Parathyroid adenoma (tissue), 2 donors: ENCODE data around the gene TMA16.

Source experiments
- H2AFZ ChIP-seq: fragments of 300-600 bp; sonication (generic); one replicate; pipeline ENCODE4 v1.7.0; 2017; ENCODE audit warnings: antibody characterized with exemption, mild to moderate bottlenecking
- H3K27ac ChIP-seq: fragments of 300-600 bp; sonication (generic); one replicate; pipeline ENCODE4 v1.7.0; 2017
- H3K27me3 ChIP-seq: fragments of 300-600 bp; sonication (generic); one replicate; pipeline ENCODE4 v1.7.0; 2017; ENCODE audit warnings: low read length; ENCODE audit not compliant: control insufficient read depth, insufficient read depth
- H3K36me3 ChIP-seq: fragments of 300-600 bp; sonication (generic); one replicate; pipeline ENCODE4 v1.7.0; 2017; ENCODE audit warnings: low read length; ENCODE audit not compliant: control insufficient read depth, insufficient read depth
- H3K4me1 ChIP-seq: fragments of 300-600 bp; sonication (generic); one replicate; pipeline ENCODE4 v1.7.0; 2017; ENCODE audit warnings: control low read depth
- H3K4me2 ChIP-seq: fragments of 300-600 bp; sonication (generic); one replicate; pipeline ENCODE4 v1.7.0; 2017; ENCODE audit warnings: low read length
- H3K4me3 ChIP-seq: fragments of 300-600 bp; sonication (generic); one replicate; pipeline ENCODE4 v1.7.0; 2017; ENCODE audit warnings: low read depth, low read length
- H3K79me2 ChIP-seq: fragments of 300-600 bp; sonication (generic); one replicate; pipeline ENCODE4 v1.7.0; 2017; ENCODE audit warnings: control low read depth
- H3K9ac ChIP-seq: fragments of 300-600 bp; sonication (generic); one replicate; pipeline ENCODE4 v1.7.0; 2017; ENCODE audit warnings: mild to moderate bottlenecking
- H3K9me3 ChIP-seq: fragments of 300-600 bp; sonication (generic); one replicate; pipeline ENCODE4 v1.7.0; 2017; ENCODE audit warnings: low read length; ENCODE audit not compliant: control insufficient read depth
- CTCF ChIP-seq: fragments of 300-600 bp; sonication (generic); IDR thresholded peaks from one replicate; pipeline ENCODE4 v1.7.0; 2017; ENCODE audit warnings: antibody characterized with exemption, mild to moderate bottlenecking
- donor health status: primary hyperparathyroidism.

TMA16 gene

DNA sequence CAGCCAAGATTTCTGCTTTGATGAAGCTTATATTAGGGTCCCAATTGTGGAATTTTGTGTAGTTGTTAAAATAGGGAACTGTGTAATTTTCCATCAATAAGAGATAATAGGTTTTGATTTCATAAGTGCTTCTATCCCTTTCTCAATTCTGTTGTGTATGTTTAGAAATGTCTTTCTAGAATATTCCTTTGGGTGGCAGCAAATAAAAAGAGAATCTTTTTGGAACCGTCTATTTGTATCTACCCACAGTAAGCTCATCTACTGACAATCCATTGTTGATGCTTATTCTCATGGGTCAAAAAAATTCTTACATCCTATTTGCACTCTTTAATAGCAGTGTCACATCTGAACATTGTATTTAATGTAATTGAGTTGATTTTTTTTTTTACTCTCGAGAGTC, 61.7 kb downstream of the TMA16 start:
- H3K27me3 ChIP-seq: no peaks in the 10 kb centered on the region
- no peak for TF ChIP-seq CTCF
- H3K4me3 ChIP-seq: no peak overlapping the region
- no peak overlapping the region for H3K9ac ChIP-seq
- no peak overlapping the region for H3K4me2 ChIP-seq
- no peaks in the 10 kb centered on the region for H3K4me1 ChIP-seq
- no peaks in the 10 kb centered on the region for H3K79me2 ChIP-seq
- no peaks in the 10 kb centered on the region for H3K9me3 ChIP-seq
- no peak overlapping the region for H2AFZ ChIP-seq
- no peaks in the 10 kb centered on the region for H3K36me3 ChIP-seq
- H3K27ac ChIP-seq: no peak overlapping the region

GRCh38 chr4:163556650-163557391, 62.3 kb downstream of the TMA16 start:
- no peak overlapping the region for H3K27ac ChIP-seq
- no peak overlapping the region for H3K4me2 ChIP-seq
- H3K9me3 ChIP-seq: no peaks in the 10 kb centered on the region
- no peak overlapping the region for H3K4me3 ChIP-seq
- no peaks in the 10 kb centered on the region for H3K4me1 ChIP-seq
- no peak for TF ChIP-seq CTCF
- no peaks in the 10 kb centered on the region for H3K36me3 ChIP-seq
- no peaks in the 10 kb centered on the region for H3K79me2 ChIP-seq
- H3K27me3 ChIP-seq: no peaks in the 10 kb centered on the region
- H2AFZ ChIP-seq: no peak overlapping the region
- no peak overlapping the region for H3K9ac ChIP-seq

GRCh38 chr4:163558539-163559044, 64.1 kb downstream of the TMA16 start:
- H3K4me1 ChIP-seq: no peaks in the 10 kb centered on the region
- no peaks in the 10 kb centered on the region for H3K27me3 ChIP-seq
- no peak overlapping the region for H3K4me3 ChIP-seq
- H3K27ac ChIP-seq: no peak overlapping the region
- H2AFZ ChIP-seq: no peak overlapping the region
- H3K9me3 ChIP-seq: no peaks in the 10 kb centered on the region
- no peak for TF ChIP-seq CTCF
- H3K4me2 ChIP-seq: no peak overlapping the region
- H3K9ac ChIP-seq: no peak overlapping the region
- H3K79me2 ChIP-seq: no peaks in the 10 kb centered on the region
- H3K36me3 ChIP-seq: no peaks in the 10 kb centered on the region

DNA sequence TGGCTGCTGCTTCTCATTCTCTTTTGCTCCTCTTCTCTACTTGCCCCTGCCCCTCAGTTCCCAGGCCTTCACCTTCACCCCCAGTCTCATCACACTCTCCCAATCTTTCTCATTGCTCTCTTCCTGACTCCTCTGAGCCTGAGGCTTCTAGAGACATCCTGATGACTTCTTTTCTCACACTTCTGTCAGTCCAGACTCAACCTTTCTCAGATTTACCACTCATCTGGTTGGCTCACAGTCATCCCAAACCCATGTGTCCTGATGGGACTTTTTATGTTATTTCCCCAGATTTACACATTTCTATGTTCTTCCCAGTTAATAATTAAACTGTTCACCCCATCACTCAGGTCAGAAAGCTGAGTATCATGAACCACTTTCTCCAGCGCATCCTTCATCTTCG, 68.0 kb downstream of the TMA16 start:
- no peak overlapping the region for H3K4me3 ChIP-seq
- H3K27me3 ChIP-seq: no peaks in the 10 kb centered on the region
- H3K9ac ChIP-seq: no peak overlapping the region
- no peaks in the 10 kb centered on the region for H3K4me1 ChIP-seq
- no peak for TF ChIP-seq CTCF
- H2AFZ ChIP-seq: no peak overlapping the region
- H3K9me3 ChIP-seq: no peaks in the 10 kb centered on the region
- no peaks in the 10 kb centered on the region for H3K79me2 ChIP-seq
- no peaks in the 10 kb centered on the region for H3K36me3 ChIP-seq
- no peak overlapping the region for H3K4me2 ChIP-seq
- no peak overlapping the region for H3K27ac ChIP-seq

GRCh38 chr4:163563592-163563991, 69.1 kb downstream of the TMA16 start:
- no peaks in the 10 kb centered on the region for H3K36me3 ChIP-seq
- H3K9ac ChIP-seq: no peak overlapping the region
- TF ChIP-seq CTCF: no peak
- no peak overlapping the region for H3K27ac ChIP-seq
- no peaks in the 10 kb centered on the region for H3K4me1 ChIP-seq
- H3K79me2 ChIP-seq: no peaks in the 10 kb centered on the region
- no peaks in the 10 kb centered on the region for H3K27me3 ChIP-seq
- no peak overlapping the region for H3K4me3 ChIP-seq
- H3K9me3 ChIP-seq: no peaks in the 10 kb centered on the region
- no peak overlapping the region for H3K4me2 ChIP-seq
- H2AFZ ChIP-seq: no peak overlapping the region
